AG04450 (cell line): ENCODE results near the gene HTR7. TPM values are rescaled to one million over a fixed set of nuclear protein-coding genes. Genes with fewer than 3 reads are reported as not detected.

Source experiments
- CTCF ChIA-PET: fragments of 300-600, 350-600 bp; formaldehyde crosslinking; extraction: SDS; loops from one replicate; lab custom pipeline; 2022; ENCODE audit warnings: antibody characterized with exemption, inconsistent platforms; lab: Charles Lee
- POLR2A ChIA-PET: fragments of 350-600 bp; formaldehyde crosslinking; extraction: SDS; loops from one replicate; lab custom pipeline; 2021; ENCODE audit warnings: antibody characterized with exemption, inconsistent platforms; lab: Yijun Ruan, JAX
- DNase-seq: peaks from one replicate; pipeline ENCODE4 v3.0.0-alpha.2; 2011; ENCODE audit warnings: low read depth, low spot score
- H3K27ac ChIP-seq: one replicate; pipeline ENCODE4 v1.5.1; 2012; ENCODE audit warnings: low read depth, low read length, control low read depth
- H3K27me3 ChIP-seq: one replicate; pipeline ENCODE4 v1.6.0; 2012; ENCODE audit warnings: low read length; ENCODE audit not compliant: control insufficient read depth, insufficient read depth
- H3K4me3 ChIP-seq: 2 replicates; pipeline ENCODE4 v1.5.1; 2011; ENCODE audit warnings: mild to moderate bottlenecking, low read depth, low read length, control low read depth
- H3K9me3 ChIP-seq: 2 replicates; pipeline ENCODE4 v1.5.1; 2012; ENCODE audit warnings: low read length; ENCODE audit not compliant: control insufficient read depth, insufficient read depth
- polyA plus RNA-seq: library from polyadenylated mRNA; depleted of rRNA; stranded (reverse); fragments of >200 nt; gene quantifications from 2 replicates; pipeline ENCODE4 v1.2.3, GENCODE V29; 2011
- TF ChIP-seq, protein P1 (sequence below): IDR thresholded peaks from 2 replicates; pipeline ENCODE4 v1.5.1; 2011; ENCODE audit warnings: low read depth, low read length, control low read depth, inconsistent platforms

The HTR7 gene
- polyA plus RNA-seq, 1 experiment = 1.1 TPM

- Histone ChIP-seq H3K9me3 (peaks cover 2% of the 10 kb centered on the region), H3K27me3 (peaks cover 5% of the 10 kb centered on the region), H3K4me3 (no peak overlapping the region), H3K27ac (no peak overlapping the region)
- CTCF ChIA-PET = interaction anchor here (0.8 to 2.2 kb wide), 6 partner anchors 9 to 568 kb away, joined by 3 to 19 read pairs (median 4); no protein-coding TSS in a partner anchor
- POLR2A ChIA-PET = no interaction called here
- no peak for DNase-seq
- TF ChIP-seq, protein P1, sequence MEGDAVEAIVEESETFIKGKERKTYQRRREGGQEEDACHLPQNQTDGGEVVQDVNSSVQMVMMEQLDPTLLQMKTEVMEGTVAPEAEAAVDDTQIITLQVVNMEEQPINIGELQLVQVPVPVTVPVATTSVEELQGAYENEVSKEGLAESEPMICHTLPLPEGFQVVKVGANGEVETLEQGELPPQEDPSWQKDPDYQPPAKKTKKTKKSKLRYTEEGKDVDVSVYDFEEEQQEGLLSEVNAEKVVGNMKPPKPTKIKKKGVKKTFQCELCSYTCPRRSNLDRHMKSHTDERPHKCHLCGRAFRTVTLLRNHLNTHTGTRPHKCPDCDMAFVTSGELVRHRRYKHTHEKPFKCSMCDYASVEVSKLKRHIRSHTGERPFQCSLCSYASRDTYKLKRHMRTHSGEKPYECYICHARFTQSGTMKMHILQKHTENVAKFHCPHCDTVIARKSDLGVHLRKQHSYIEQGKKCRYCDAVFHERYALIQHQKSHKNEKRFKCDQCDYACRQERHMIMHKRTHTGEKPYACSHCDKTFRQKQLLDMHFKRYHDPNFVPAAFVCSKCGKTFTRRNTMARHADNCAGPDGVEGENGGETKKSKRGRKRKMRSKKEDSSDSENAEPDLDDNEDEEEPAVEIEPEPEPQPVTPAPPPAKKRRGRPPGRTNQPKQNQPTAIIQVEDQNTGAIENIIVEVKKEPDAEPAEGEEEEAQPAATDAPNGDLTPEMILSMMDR = no peak
Measured at GRCh38 chr10:90856261-90856660, 1.6 kb downstream of the HTR7 start.

DNA sequence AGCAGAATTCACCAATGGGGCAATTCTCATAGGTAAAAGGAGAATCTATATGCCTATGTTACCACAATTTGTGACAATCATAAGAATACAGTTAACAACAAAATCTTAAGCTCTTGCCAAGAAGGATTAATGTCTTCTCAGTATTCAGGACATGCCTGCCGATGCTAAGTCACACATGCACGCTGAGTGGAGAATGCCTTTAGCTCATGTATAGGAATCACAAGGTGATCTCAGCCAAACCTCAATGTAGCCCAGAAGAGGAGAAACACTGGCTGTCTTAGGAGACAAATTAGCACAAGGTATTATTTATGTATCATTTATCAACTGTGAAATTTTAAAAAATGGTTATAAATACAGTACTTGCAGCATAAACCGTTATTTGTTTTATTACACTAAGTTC lies 2.7 kb downstream of the HTR7 start:
- Histone ChIP-seq H3K27ac (no peak overlapping the region), H3K9me3 (peaks cover 4% of the 10 kb centered on the region), H3K27me3 (peaks cover 5% of the 10 kb centered on the region), H3K4me3 (no peak overlapping the region)
- CTCF ChIA-PET = interaction anchor here (1.2 to 1.5 kb wide), 2 partner anchors 33 to 567 kb away, joined by 3 to 4 read pairs; no protein-coding TSS in a partner anchor
- DNase-seq = no peak
- TF ChIP-seq, protein P1 = no peak
- POLR2A ChIA-PET = no interaction called here

- Histone ChIP-seq H3K27me3 (no peaks in the 10 kb centered on the region), H3K4me3 (no peak overlapping the region), H3K9me3 (peaks cover 4% of the 10 kb centered on the region), H3K27ac (no peak overlapping the region)
- TF ChIP-seq, protein P1 = no peak
- CTCF ChIA-PET = no interaction called here
- POLR2A ChIA-PET = no interaction called here
- DNase-seq = no peak
Measured at GRCh38 chr10:90849956-90850749, 7.7 kb downstream of the HTR7 start.

DNA sequence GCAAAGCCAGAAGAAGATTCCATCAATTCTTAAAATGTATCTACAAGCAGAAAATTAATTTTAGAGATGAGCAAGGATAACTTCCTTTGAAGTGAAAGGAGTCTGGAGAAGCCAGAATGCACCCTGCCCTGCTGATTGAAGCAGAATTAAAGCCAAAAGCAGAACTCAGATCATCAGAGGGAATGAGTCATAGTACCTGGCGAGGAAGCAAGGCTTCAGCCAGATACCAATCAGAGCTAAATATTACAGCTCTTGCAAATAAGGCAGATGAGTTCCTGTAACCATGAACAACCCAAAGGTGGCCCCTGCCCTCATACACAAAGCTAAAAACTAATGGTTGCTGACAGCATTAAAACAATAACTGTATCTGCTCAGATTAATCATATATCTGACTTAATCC lies 10.4 kb downstream of the HTR7 start:
- peaks cover 4% of the 10 kb centered on the region for H3K9me3 ChIP-seq
- TF ChIP-seq, protein P1 = no peak
- ChIA-PET POLR2A (no interaction called here), CTCF (interaction anchor here (1.5 kb wide), 1 partner anchor 18 kb away, joined by 5 read pairs; no protein-coding TSS in a partner anchor)
- no peak for DNase-seq
- H3K27me3 ChIP-seq = no peaks in the 10 kb centered on the region
- no peak overlapping the region for H3K4me3 ChIP-seq
- no peak overlapping the region for H3K27ac ChIP-seq

GRCh38 chr10:90846746-90847145 lies 11.1 kb downstream of the HTR7 start:
- DNase-seq = no peak
- peaks cover 4% of the 10 kb centered on the region for H3K9me3 ChIP-seq
- CTCF ChIA-PET = interaction anchor here (0.6 to 1.5 kb wide), 2 partner anchors 19 to 847 kb away, joined by 3 to 5 read pairs; no protein-coding TSS in a partner anchor
- no peak overlapping the region for H3K27ac ChIP-seq
- TF ChIP-seq, protein P1 = no peak
- no peaks in the 10 kb centered on the region for H3K27me3 ChIP-seq
- no peak overlapping the region for H3K4me3 ChIP-seq
- POLR2A ChIA-PET = no interaction called here
